ENCODE results near the gene CAMKV. TPM values are rescaled to one million over a fixed set of nuclear protein-coding genes. Genes with fewer than 3 reads are reported as not detected.

The CAMKV gene
- total RNA-seq, 4 donors from 2014 or later, result 0.19 TPM; not detected in 3

DNA sequence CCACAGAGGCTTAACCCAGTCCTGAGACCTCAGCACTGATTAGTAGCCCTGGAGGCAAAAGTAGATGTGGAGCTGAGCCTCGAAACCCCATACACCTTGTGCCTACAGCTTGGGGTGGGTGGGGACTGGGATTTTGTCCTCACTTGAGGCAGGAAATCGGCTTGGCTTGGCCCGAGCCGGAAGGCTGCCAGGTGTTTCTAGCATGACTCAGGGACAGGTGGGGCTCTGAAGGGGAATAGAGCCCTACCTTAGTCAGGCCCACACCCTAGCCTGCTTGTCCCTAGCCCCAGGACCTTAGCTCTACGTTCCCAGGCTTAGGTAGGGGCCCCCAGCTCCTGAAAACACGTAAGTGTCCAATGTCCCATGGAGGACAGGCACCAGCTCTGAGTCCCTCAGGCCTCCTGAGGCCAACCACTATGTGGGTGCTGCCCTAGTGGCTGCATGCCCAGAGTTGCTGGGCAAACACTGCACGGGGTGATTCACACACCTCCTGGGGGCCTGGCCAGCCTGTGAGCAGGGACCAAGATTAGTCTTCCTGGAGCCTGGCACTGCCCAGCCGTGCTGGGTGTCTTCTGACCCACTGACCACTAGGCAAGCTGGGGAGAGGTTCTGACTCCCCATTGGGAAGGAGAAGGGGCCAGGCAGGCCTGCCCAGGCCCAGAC, 30.9 kb upstream of the CAMKV start:
- 18 to 43% methylated on average over 2 of the region's 8 CpGs for WGBS, 2 donors
- Histone ChIP-seq H3K36me3 (peaks cover 0 to 31% (median 0%) of the 10 kb centered on the region in 3 donors), H3K4me3 (peak overlapping the region in 3 of 4 donors; percentile 12 to 63 (median 48)), H3K9me3 (no peaks in the 10 kb centered on the region), H3K27ac (peak overlapping the region; percentile 84 to 91 (median 88)), H3K27me3 (no peaks in the 10 kb centered on the region), H3K4me1 (peaks cover 36 to 73% (median 38%) of the 10 kb centered on the region in 3 donors)
- TF ChIP-seq POLR2A (IDR thresholded peaks at IDR 0.05), result peak in 1 of 4 donors; percentile 41
- TF ChIP-seq, protein P1, sequence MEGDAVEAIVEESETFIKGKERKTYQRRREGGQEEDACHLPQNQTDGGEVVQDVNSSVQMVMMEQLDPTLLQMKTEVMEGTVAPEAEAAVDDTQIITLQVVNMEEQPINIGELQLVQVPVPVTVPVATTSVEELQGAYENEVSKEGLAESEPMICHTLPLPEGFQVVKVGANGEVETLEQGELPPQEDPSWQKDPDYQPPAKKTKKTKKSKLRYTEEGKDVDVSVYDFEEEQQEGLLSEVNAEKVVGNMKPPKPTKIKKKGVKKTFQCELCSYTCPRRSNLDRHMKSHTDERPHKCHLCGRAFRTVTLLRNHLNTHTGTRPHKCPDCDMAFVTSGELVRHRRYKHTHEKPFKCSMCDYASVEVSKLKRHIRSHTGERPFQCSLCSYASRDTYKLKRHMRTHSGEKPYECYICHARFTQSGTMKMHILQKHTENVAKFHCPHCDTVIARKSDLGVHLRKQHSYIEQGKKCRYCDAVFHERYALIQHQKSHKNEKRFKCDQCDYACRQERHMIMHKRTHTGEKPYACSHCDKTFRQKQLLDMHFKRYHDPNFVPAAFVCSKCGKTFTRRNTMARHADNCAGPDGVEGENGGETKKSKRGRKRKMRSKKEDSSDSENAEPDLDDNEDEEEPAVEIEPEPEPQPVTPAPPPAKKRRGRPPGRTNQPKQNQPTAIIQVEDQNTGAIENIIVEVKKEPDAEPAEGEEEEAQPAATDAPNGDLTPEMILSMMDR (IDR thresholded peaks at IDR 0.05), result no peak
- DNase-seq, result no peak
- intact Hi-C loops (cut with DNase I), result loop anchor here (5.0 kb wide), 1 partner anchor 98 kb away; the partner anchor contains the start of gene INKA1

DNA sequence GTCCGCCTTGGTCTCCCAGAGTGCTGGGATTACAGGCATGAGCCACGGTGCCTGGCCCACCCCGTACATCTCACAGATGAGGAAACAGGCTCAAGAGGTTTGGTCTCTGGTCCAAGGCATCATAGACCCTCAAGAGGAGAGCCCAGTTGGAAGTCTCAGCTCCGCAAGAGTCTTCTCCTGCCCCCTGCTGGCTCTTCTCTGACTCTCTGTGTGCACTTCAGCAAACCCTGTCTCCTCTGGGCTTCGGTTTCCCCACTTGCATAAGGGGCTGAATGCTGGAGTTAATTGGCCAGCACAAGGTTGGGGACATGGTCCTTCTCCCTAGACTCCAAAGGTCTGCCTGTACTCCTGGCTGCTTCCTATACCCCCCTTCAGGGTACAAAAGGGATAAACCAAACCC, 30.1 kb upstream of the CAMKV start:
- Histone ChIP-seq H3K36me3 (peaks cover 0 to 39% (median 0%) of the 10 kb centered on the region in 3 donors), H3K4me3 (peak overlapping the region in 3 of 4 donors; percentile 12 to 63 (median 48)), H3K4me1 (peaks cover 30 to 65% (median 33%) of the 10 kb centered on the region in 3 donors), H3K27ac (peak overlapping the region; percentile 84 to 91 (median 88)), H3K27me3 (no peaks in the 10 kb centered on the region), H3K9me3 (no peaks in the 10 kb centered on the region)
- no peak for DNase-seq
- intact Hi-C loops (cut with DNase I), result loop anchor here (5.0 kb wide), 1 partner anchor 98 kb away; the partner anchor contains the start of gene INKA1
- TF ChIP-seq, protein P1 (IDR thresholded peaks at IDR 0.05), result peak in 2 of 6 experiments; percentile 17 to 45
- TF ChIP-seq POLR2A (IDR thresholded peaks at IDR 0.05), result no peak
- 84 to 85% methylated on average over 3 to 4 of the region's 5 CpGs for WGBS, 2 donors

DNA sequence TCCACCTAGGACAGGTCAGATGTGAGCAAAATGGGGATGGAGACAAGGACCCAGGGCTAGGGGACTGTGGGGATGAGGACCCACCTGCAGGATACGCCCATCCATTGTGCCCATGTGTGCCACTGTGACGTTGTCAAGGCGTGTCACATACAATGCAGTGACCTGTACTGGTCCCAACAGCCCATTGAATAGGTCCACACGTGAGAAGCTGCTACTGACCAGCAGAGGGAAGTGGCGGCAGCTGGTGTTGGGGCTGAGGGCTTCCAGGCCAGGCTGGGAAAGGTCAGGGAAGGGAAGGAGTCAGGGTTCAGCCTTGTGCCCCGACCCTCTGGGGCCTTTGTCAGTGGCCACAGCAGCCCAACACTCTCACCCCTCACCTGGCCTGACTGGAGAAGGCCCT, 29.3 kb upstream of the CAMKV start:
- no peaks in the 10 kb centered on the region for H3K27me3 ChIP-seq
- H3K9me3 ChIP-seq, result no peaks in the 10 kb centered on the region
- TF ChIP-seq POLR2A (IDR thresholded peaks at IDR 0.05), result no peak
- TF ChIP-seq, protein P1 (IDR thresholded peaks at IDR 0.05), result no peak
- intact Hi-C loops (cut with DNase I), result no loop called here
- 48 to 78% methylated on average over 5 of the region's 6 CpGs for WGBS, 2 donors
- peaks cover 0 to 47% (median 0%) of the 10 kb centered on the region in 3 donors for H3K36me3 ChIP-seq
- peak overlapping the region in 1 of 4 donors; percentile 2 for H3K27ac ChIP-seq
- no peak overlapping the region for H3K4me3 ChIP-seq
- DNase-seq, result no peak
- peaks cover 22 to 57% (median 33%) of the 10 kb centered on the region in 3 donors for H3K4me1 ChIP-seq

DNA sequence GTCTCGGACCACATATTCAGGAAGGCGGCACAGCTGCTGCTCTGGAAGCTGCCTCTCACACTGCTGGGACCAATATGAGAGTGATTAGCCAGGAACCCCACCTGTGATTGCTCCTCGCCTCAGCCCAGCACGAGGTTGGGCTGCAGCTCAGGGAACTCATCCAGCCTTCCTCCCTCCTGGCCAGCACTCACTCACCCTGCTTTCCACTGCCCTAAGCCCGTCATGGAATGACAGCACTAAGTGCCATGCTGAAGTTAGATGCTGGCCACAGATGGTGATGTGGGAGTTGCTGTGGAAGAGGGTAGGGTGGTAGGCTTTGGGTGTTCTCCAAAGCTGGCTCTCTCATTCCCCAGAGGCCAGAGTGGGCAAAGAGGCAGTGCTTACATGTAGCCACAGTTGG, 26.6 kb upstream of the CAMKV start:
- DNase-seq, result no peak
- no peaks in the 10 kb centered on the region for H3K27me3 ChIP-seq
- no peak overlapping the region for H3K27ac ChIP-seq
- peaks cover 11 to 30% (median 12%) of the 10 kb centered on the region in 3 donors for H3K4me1 ChIP-seq
- no peaks in the 10 kb centered on the region for H3K9me3 ChIP-seq
- H3K4me3 ChIP-seq, result no peak overlapping the region
- peaks cover 0 to 74% (median 0%) of the 10 kb centered on the region in 3 donors for H3K36me3 ChIP-seq
- TF ChIP-seq, protein P1 (IDR thresholded peaks at IDR 0.05), result no peak
- TF ChIP-seq POLR2A (IDR thresholded peaks at IDR 0.05), result no peak
- 77% methylated on average over 5 of the region's 5 CpGs; no CpG with 5 or more reads in 1 of the 2 donors for WGBS, 2 donors
- intact Hi-C loops (cut with DNase I), result no loop called here

DNA sequence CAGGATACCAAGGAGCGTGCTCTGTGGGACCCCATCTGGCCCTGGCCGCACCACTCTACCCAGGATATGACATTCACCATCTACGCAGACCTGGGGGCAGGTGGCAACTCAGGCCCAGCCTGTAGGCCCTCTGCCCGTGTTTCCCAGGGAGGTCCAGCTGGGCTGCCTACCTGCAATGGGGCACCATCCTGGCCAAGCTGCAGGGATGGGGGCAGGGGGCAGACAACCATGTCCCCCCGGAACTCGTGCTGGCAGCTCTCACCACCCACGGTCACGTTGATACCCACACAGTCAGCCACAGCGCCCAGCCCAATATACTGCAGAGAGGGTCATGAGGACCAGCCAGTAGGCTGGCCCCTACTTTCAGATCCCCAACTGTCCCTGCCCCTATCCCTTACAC, 26.1 kb upstream of the CAMKV start:
- DNase-seq, result no peak
- Histone ChIP-seq H3K36me3 (peaks cover 0 to 79% (median 0%) of the 10 kb centered on the region in 3 donors), H3K4me1 (peaks cover 5 to 25% (median 8%) of the 10 kb centered on the region in 3 donors), H3K4me3 (no peak overlapping the region), H3K27ac (no peak overlapping the region), H3K9me3 (no peaks in the 10 kb centered on the region), H3K27me3 (no peaks in the 10 kb centered on the region)
- intact Hi-C loops (cut with DNase I), result no loop called here
- no peak for TF ChIP-seq POLR2A (IDR thresholded peaks at IDR 0.05)
- TF ChIP-seq, protein P1 (IDR thresholded peaks at IDR 0.05), result no peak
- 89 to 92% methylated on average over 7 of the region's 9 CpGs for WGBS, 2 donors
